GM12874 (cell line): ENCODE data around the gene FKBP2.

ENCODE experiments used
- TF ChIP-seq, protein P1 (sequence below): IDR thresholded peaks from 2 replicates; pipeline ENCODE4 v1.5.1; 2011; ENCODE audit warnings: low read depth, mild to moderate bottlenecking, control low read depth, low read length, moderate library complexity; ENCODE audit not compliant: insufficient read depth

FKBP2 gene

DNA sequence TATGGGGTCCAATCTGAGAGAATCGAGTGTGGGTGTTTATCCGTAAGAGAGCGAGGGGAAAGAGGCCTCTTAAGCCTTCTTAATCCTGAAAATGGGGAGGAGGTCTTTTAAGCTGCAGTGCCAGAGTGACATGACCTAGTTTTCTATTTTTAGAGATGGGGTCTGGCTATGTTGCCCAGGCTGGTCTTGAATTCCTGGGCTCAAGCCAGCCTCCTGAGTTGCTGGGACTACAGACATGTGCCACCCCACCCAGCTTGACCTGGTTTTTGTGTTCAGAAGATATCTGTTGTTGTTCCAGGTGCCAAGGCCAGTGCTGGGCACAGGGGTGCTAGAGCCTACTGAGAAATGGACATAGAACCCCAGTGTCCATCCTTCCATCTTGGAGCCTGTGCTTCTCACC lies 42.2 kb downstream of the FKBP2 start:
- TF ChIP-seq, protein P1, sequence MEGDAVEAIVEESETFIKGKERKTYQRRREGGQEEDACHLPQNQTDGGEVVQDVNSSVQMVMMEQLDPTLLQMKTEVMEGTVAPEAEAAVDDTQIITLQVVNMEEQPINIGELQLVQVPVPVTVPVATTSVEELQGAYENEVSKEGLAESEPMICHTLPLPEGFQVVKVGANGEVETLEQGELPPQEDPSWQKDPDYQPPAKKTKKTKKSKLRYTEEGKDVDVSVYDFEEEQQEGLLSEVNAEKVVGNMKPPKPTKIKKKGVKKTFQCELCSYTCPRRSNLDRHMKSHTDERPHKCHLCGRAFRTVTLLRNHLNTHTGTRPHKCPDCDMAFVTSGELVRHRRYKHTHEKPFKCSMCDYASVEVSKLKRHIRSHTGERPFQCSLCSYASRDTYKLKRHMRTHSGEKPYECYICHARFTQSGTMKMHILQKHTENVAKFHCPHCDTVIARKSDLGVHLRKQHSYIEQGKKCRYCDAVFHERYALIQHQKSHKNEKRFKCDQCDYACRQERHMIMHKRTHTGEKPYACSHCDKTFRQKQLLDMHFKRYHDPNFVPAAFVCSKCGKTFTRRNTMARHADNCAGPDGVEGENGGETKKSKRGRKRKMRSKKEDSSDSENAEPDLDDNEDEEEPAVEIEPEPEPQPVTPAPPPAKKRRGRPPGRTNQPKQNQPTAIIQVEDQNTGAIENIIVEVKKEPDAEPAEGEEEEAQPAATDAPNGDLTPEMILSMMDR = no peak

DNA sequence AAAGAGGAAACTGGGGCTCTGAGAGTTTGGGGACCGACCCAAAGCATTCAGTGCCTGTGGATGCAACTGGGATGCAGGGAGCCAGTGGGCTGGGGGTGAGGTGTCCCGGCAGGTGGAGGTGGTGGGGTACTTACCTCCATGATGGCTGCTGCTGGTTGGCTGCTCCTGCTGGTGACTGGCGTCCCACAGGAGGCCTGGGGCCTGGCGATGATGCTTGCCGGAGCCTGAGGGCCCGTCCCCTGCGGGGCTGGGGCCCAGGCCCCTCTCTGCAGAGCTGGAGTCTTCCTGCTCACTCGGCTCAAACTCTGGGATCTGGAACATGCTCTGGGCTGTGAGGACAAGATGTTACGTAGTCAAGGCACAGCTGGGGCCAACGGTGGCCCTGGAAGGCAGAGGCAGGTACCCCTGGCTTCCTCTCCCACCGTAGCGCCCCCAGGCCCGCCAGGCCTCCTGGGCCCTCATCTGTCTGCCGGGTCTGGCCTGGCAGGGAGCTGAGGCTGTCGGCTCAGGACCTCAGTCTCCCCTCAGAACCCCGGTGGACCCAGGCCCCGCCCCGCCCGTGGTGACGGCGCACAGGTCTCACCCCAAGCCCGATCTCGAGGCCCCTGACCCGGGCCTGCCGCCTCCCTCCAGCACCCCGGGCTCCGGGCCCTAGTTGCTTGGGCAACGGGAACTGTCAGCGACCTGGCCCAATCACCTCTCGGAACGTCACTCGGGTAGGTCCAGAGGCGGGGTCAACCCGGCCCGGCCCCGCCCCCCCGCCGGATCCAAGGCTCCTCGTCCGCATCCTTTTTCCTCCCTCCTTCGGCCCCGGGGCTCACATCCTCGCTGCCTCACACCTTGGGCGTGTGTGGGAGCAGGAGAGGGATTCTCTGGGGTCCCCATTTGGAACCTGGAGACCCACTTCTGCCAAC lies 43.4 kb downstream of the FKBP2 start, which contains the start of gene BAD:
Gene BAD (minus strand): TSS at position 618 of the 914 bp plus-strand sequence. CDS start 297 bp downstream, at position 321.
- TF ChIP-seq, protein P1 = 0 out of 2 replicates have a peak, but pooled peaks have one; percentile 6

DNA sequence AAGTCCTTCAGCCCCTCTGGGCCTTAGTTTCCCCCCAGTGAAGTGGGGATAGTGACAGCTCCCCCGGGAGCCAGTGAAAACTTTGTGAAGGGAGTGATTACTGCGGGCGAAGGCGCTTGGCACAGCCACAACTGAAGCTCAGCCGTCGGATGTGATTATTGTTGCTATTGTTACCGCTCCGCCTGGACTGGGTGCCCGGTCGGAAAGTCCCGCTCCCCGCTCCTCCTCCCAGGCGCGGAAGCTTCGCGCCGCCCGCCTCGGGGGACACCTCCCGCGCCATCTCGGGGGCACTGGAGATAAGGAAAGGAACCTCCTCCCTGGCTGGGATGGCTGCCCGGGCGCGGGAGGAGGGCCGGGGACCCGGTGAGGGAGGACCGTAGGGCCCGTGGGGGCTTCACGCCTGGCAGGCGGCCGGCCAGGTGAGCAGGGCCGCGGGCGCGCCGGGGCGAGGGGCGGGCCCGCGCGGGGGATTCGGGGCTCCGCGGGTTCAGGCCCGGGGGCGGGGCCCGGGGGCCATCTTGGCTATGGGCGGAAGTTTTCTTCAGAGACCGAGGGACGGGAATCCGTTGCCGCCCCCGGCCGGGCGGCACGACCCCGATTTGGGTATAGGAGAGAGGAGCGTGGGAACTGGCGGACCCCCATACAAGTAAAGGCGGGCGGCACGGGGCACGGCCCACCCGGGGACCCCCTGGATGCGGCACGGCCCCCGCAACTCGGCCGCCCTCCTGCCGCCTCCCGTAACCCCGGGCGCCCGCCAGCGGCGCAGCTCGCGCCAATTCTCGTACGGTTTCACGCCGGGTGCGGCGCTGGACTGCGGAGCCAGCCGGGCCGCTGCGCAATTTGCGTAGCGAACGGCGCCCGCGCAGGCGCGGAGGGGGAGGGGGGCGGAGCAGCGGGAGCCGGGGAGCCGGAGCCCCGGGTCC lies 44.3 kb downstream of the FKBP2 start, which contains the start of gene GPR137:
Gene GPR137 (plus strand): TSS at position 887 of the 923 bp plus-strand sequence. CDS start 677 bp downstream, outside the sequence.
- TF ChIP-seq, protein P1 = no peak

DNA sequence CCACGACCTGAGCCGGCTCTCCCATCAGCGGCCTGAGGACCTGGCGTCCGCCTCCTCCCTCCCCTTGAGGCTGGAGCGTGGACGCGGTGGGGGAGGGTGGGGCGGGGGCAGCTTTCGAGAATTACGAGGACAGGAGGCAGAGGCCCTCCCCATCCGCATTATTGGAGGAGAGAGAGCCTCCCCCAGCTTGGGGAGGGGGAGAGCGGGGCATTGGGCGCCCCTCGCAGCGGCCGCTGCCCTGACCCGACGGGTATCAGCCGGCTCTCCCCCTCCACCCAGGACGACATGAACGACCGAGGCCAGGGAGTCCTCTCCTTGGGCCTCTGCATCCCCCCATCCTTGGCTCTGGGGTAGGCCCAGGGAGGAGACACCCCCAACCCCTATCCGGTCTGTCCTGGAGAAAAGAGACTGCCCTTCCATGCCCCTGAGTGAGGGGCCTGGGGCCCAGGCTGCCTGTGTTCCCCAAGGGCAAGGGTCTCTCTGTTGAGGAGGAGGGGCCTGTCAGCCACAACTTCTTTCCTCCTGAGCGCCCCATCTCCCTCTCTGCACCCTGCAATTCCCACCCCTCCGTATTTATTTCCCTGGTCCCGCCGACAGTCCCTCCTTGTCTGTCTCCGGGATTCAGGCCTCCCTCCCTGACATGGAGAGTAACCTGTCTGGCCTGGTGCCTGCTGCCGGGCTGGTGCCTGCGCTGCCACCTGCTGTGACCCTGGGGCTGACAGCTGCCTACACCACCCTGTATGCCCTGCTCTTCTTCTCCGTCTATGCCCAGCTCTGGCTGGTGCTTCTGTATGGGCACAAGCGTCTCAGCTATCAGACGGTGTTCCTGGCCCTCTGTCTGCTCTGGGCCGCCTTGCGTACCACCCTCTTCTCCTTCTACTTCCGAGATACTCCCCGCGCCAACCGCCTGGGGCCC lies 45.2 kb downstream of the FKBP2 start:
- TF ChIP-seq, protein P1 = peak; percentile 49

DNA sequence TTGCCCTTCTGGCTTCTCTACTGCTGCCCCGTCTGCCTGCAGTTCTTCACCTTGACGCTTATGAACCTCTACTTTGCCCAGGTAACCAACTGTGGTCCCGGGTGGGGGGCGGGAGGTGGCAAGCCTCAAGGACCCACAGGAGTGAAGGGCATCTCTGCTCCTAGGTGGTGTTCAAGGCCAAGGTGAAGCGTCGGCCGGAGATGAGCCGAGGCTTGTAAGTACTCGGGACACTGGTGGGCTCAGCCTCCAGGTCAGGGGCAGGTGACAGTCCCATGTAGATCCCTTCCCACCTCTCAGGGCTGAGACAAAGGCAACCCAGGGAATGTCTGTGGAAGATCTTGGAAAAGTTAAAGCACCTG lies 45.9 kb downstream of the FKBP2 start:
- TF ChIP-seq, protein P1 = no peak

DNA sequence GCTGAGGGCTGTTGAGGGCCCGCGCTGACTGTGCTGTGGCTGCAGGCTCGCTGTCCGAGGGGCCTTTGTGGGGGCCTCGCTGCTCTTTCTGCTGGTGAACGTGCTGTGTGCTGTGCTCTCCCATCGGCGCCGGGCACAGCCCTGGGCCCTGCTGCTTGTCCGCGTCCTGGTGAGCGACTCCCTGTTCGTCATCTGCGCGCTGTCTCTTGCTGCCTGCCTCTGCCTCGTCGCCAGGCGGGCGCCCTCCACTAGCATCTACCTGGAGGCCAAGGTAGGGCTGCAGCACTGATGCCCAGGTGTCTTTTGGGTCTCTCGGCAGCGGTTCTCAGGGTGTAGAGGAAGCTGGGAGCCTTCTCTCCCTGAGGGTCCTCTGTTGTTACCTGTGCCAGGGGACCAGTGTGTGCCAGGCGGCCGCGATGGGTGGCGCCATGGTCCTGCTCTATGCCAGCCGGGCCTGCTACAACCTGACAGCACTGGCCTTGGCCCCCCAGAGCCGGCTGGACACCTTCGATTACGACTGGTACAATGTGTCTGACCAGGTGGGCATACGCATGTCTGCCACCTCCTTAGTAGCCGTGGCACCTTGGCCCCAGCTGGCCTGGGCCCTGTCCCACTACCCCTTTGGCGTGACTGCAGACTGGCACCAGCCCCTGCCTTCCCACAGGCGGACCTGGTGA lies 46.9 kb downstream of the FKBP2 start:
- TF ChIP-seq, protein P1 = no peak
